K562 (cell line): ENCODE data around the gene RNU11. TPM values are rescaled to one million over a fixed set of nuclear protein-coding genes. Genes with fewer than 3 reads are reported as not detected.
A peak's percentile ranks its signal among the peaks of the same experiment; 100 is the strongest.

Source experiments
- ARHGAP35 ChIP-seq: fragments of 450-650 bp; IDR thresholded peaks from 2 replicates; pipeline ENCODE4 v1.6.1; 2018; ENCODE audit not compliant: partially characterized antibody
- ARID4B ChIP-seq: sonication (generic); formaldehyde crosslinking; IDR thresholded peaks from 2 replicates; pipeline ENCODE4 v1.8.0; 2022; ENCODE audit warnings: mild to moderate bottlenecking, missing genetic modification reagents
- ATF7 ChIP-seq: fragments of 450-650 bp; IDR thresholded peaks from 2 replicates; pipeline ENCODE4 v1.7.1; 2014; ENCODE audit warnings: mild to moderate bottlenecking, moderate library complexity
- EHMT2 ChIP-seq: fragments of 450-650 bp; IDR thresholded peaks from 2 replicates; pipeline ENCODE4 v1.6.1; 2018; ENCODE audit warnings: antibody characterized with exemption
- EP400 ChIP-seq: fragments of 450-650 bp; IDR thresholded peaks from 2 replicates; pipeline ENCODE4 v1.6.1; 2017; ENCODE audit warnings: antibody characterized with exemption, mild to moderate bottlenecking, moderate library complexity
- ETV6 ChIP-seq, 3 experiments: fragments of 150-350 bp in 1 of 3; sonication (generic) in 1 of 3; formaldehyde crosslinking in 1 of 3; IDR thresholded peaks; 2 replicates each; pipeline versions ENCODE4 v1.6.1 to v1.8.0; 2014 to 2022; ENCODE audit warnings: borderline replicate concordance in 2 of 3, low read depth in 2 of 3, antibody characterized with exemption in 1 of 3, low read length in 1 of 3, mild to moderate bottlenecking in 1 of 3, missing genetic modification reagents in 1 of 3
- GATAD2B ChIP-seq: fragments of 450-650 bp; IDR thresholded peaks from 2 replicates; pipeline ENCODE4 v1.6.1; 2017; ENCODE audit warnings: mild to moderate bottlenecking, borderline replicate concordance
- IRF1 ChIP-seq: sonication (generic); formaldehyde crosslinking; IDR thresholded peaks from 2 replicates; pipeline ENCODE4 v1.8.0; 2022; ENCODE audit warnings: missing genetic modification reagents, mild to moderate bottlenecking, borderline replicate concordance
- KAT7 ChIP-seq: sonication (generic); formaldehyde crosslinking; IDR thresholded peaks from 2 replicates; pipeline ENCODE4 v1.8.0; 2022; ENCODE audit warnings: missing genetic modification reagents, mild to moderate bottlenecking, borderline replicate concordance
- MYNN ChIP-seq, 2 experiments: sonication (generic); formaldehyde crosslinking in 1 of 2; IDR thresholded peaks; 2 replicates each; pipeline versions ENCODE4 v1.5.0 to v1.6.1; 2016 to 2020; ENCODE audit warnings: antibody characterized with exemption in 1 of 2, missing genetic modification reagents in 1 of 2
- NFXL1 ChIP-seq: fragments of 450-650 bp; formaldehyde crosslinking; IDR thresholded peaks from 2 replicates; pipeline ENCODE4 v1.4.0; 2021; ENCODE audit warnings: mild to moderate bottlenecking
- PHB ChIP-seq: fragments of 250-450 bp; sonication (Bioruptor Pico); IDR thresholded peaks from 2 replicates; pipeline ENCODE4 v1.5.0; 2021
- PTTG1 ChIP-seq: fragments of 450-650 bp; IDR thresholded peaks from 2 replicates; pipeline ENCODE4 v1.6.1; 2016; ENCODE audit warnings: low read depth, mild to moderate bottlenecking, missing genetic modification characterization, missing compliant biosample characterization
- RBM14 ChIP-seq: fragments of 200-400 bp; formaldehyde crosslinking; IDR thresholded peaks from 2 replicates; pipeline ENCODE4 v1.6.1; 2018; ENCODE audit warnings: low read depth, mild to moderate bottlenecking, low read length, moderate library complexity, borderline replicate concordance; ENCODE audit not compliant: insufficient read depth
- TAF15 ChIP-seq: fragments of 200-400 bp; formaldehyde crosslinking; IDR thresholded peaks from 2 replicates; pipeline ENCODE4 v1.6.1; 2017; ENCODE audit warnings: mild to moderate bottlenecking, low read depth, low read length, moderate library complexity
- TEAD1 ChIP-seq, 2 experiments: fragments of 450-650 bp in 1 of 2; sonication (generic) in 1 of 2; formaldehyde crosslinking; IDR thresholded peaks; 2 replicates each; pipeline versions ENCODE4 v1.4.0 to v1.8.0; 2020 to 2022; ENCODE audit warnings: mild to moderate bottlenecking in 2 of 2, missing genetic modification reagents in 1 of 2
- ZNF644 ChIP-seq: fragments of 200-800 bp; sonication (Bioruptor generic); IDR thresholded peaks from 2 replicates; pipeline ENCODE4 v1.6.1; 2016; ENCODE audit warnings: low read depth, missing genetic modification characterization, missing compliant biosample characterization
- polyA plus RNA-seq, 8 experiments: library from polyadenylated mRNA; depleted of rRNA in 4 of 8; stranded (reverse) in 5 of 8; unstranded in 3 of 8; fragments of >200 nt; fragmentation: Nextera tagmentation in 2 of 8; fragmentation: Illumina TruSeq in 1 of 8; extraction: Ambion mirVana in 2 of 8; extraction: Trizol in 1 of 8; gene quantifications; 2 replicates each; pipeline versions ENCODE4 v1.2.1 to v1.2.3, GENCODE V29; 2011 to 2014; ENCODE audit warnings: inconsistent platforms in 1 of 8, missing spikeins in 1 of 8
- total RNA-seq, 7 experiments: library from RNA; depleted of rRNA in 6 of 7; stranded (reverse); fragments of >200 nt in 6 of 7; fragmentation: Illumina TruSeq in 2 of 7; extraction: Trizol in 2 of 7; gene quantifications; 2 replicates each; pipeline versions ENCODE4 v1.2.1 to v1.2.3, GENCODE V29; 2011 to 2021; ENCODE audit warnings: low replicate concordance in 1 of 7
- TF ChIP-seq, protein P1 (sequence below): sonication (generic); formaldehyde crosslinking; IDR thresholded peaks from 2 replicates; pipeline ENCODE4 v1.8.1; 2022; ENCODE audit warnings: missing genetic modification reagents
- TF ChIP-seq, protein P2 (sequence below): sonication (generic); formaldehyde crosslinking; IDR thresholded peaks from 2 replicates; pipeline ENCODE4 v1.8.0; 2022; ENCODE audit warnings: mild to moderate bottlenecking, low read depth, missing genetic modification reagents

RNU11 gene
- total and polyA plus RNA-seq, 9 of the 15 experiments (the other 6 are each of a cell fraction or from before 2014, with no cell fraction given): not detected

DNA sequence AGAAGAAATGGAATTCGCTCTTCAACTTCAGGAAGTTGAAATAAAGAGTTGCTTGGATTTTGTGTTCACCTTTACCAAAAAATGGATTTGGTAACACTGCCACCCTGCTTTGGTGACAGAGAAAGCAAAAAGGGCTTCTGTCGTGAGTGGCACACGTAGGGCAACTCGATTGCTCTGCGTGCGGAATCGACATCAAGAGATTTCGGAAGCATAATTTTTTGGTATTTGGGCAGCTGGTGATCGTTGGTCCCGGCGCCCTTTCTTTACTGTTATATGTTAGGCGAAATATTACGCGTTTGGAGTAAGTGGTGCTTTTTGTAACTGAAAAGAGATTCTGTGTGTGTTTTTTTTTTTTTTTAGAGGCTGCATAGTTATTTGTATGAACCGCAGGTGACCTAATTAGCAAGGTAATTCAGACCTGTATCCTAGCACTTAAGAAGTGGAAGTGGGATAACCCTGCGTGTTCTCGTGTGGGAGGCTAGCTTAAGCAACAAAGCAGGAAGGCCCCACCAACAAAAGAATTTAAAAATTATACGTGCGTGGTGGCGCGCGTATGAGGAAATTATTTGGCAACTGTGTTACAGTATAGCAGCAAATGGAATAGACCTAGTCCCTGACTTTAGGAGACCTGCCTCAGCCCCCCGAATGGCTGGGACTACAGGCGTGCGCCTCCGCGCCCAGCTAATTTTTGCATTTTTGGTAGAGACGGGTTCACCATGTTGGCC is at the start of gene RNU11 (continued):
- TF ChIP-seq PTTG1: peak; percentile 77
- TF ChIP-seq TEAD1 (CRISPR knock-in tag; IDR thresholded peaks at IDR 0.05): peak; percentile 96 to 97
- TF ChIP-seq ETV6 (IDR thresholded peaks at IDR 0.05; ENCODE audit: borderline replicate concordance in 1 of 2, low read depth in 2 of 2, low read length in 1 of 2): peak; percentile 79 to 94
- TF ChIP-seq ETV6 (CRISPR knock-in tag; IDR thresholded peaks at IDR 0.05; ENCODE audit: borderline replicate concordance): peak; percentile 85
- TF ChIP-seq MYNN (IDR thresholded peaks at IDR 0.05): peak; percentile 98
- no peak for TF ChIP-seq MYNN (CRISPR knock-in tag; IDR thresholded peaks at IDR 0.05)
- 0 out of 2 replicates have a peak, but pooled peaks have one; percentile 55 for TF ChIP-seq RBM14
- TF ChIP-seq, protein P1, sequence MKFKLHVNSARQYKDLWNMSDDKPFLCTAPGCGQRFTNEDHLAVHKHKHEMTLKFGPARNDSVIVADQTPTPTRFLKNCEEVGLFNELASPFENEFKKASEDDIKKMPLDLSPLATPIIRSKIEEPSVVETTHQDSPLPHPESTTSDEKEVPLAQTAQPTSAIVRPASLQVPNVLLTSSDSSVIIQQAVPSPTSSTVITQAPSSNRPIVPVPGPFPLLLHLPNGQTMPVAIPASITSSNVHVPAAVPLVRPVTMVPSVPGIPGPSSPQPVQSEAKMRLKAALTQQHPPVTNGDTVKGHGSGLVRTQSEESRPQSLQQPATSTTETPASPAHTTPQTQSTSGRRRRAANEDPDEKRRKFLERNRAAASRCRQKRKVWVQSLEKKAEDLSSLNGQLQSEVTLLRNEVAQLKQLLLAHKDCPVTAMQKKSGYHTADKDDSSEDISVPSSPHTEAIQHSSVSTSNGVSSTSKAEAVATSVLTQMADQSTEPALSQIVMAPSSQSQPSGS: no peak
- peak; percentile 92 for TF ChIP-seq ATF7
- peak; percentile 97 for TF ChIP-seq GATAD2B
- TF ChIP-seq ARHGAP35: peak; percentile 100
- TF ChIP-seq KAT7 (CRISPR knock-in tag): peak; percentile 100; the same call in 1 of the 2 replicates
- TF ChIP-seq, protein P2, sequence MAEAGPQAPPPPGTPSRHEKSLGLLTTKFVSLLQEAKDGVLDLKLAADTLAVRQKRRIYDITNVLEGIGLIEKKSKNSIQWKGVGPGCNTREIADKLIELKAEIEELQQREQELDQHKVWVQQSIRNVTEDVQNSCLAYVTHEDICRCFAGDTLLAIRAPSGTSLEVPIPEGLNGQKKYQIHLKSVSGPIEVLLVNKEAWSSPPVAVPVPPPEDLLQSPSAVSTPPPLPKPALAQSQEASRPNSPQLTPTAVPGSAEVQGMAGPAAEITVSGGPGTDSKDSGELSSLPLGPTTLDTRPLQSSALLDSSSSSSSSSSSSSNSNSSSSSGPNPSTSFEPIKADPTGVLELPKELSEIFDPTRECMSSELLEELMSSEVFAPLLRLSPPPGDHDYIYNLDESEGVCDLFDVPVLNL (CRISPR knock-in tag): 0 out of 2 replicates have a peak, but pooled peaks have one; percentile 40
- 0 out of 2 replicates have a peak, but pooled peaks have one; percentile 86 for TF ChIP-seq TAF15
- TF ChIP-seq EP400: peak; percentile 92
- peak; percentile 98 for TF ChIP-seq NFXL1 (CRISPR knock-in tag)
- peak; percentile 60; the same call in 1 of the 2 replicates for TF ChIP-seq ZNF644
- peak; percentile 100 for TF ChIP-seq PHB (CRISPR knock-in tag)
- peak; percentile 88 for TF ChIP-seq IRF1 (CRISPR knock-in tag)
- no peak for TF ChIP-seq EHMT2
- peak; percentile 98 for TF ChIP-seq ARID4B (CRISPR knock-in tag)
